ENCODE results near the gene TNFSF11.

GRCh38 chr13:42614436-42615035 is 40.6 kb downstream of the TNFSF11 start:
- TF ChIP-seq EZH2 (IDR thresholded peaks at IDR 0.05; ENCODE audit: insufficient read depth, poor library complexity, severe bottlenecking) = no peak
- TF ChIP-seq EZH2phosphoT487 (IDR thresholded peaks at IDR 0.05; ENCODE audit: insufficient read depth, low read depth) = no peak
